ENCODE measurements around the gene LAS1L.
"Not testable (repeated sequence)": the region's sequence is repeated elsewhere in the genome, so short reads cannot be mapped to it uniquely, and the experiment has no call there.

Gene LAS1L

GRCh38 chrX:65519530-65519929 lies 15.1 kb downstream of the LAS1L start:
- H3K27ac ChIP-seq (ENCODE audit: low read depth in 2 of 2, low read length in 2 of 2); H3K27me3 ChIP-seq (ENCODE audit: control insufficient read depth in 2 of 2, insufficient read depth in 2 of 2, low read length in 2 of 2); H3K4me1 ChIP-seq (ENCODE audit: control insufficient read depth in 2 of 2, insufficient read depth in 2 of 2, low read length in 2 of 2); H3K9ac ChIP-seq (ENCODE audit: low read depth in 1 of 2, low read length in 2 of 2); H3K4me3 ChIP-seq (ENCODE audit: low read length in 2 of 2); H3K9me3 ChIP-seq (ENCODE audit: control insufficient read depth in 2 of 2, low read length in 2 of 2): not testable (repeated sequence)
- peaks cover 16 to 27% of the 10 kb centered on the region in 2 donors for H3K36me3 ChIP-seq (ENCODE audit: control insufficient read depth in 2 of 2, insufficient read depth in 2 of 2, low read length in 2 of 2)

GRCh38 chrX:65518980-65519379 lies 15.6 kb downstream of the LAS1L start:
- not testable (repeated sequence) for H3K9me3 ChIP-seq (ENCODE audit: control insufficient read depth in 2 of 2, low read length in 2 of 2); H3K27me3 ChIP-seq (ENCODE audit: control insufficient read depth in 2 of 2, insufficient read depth in 2 of 2, low read length in 2 of 2); H3K4me1 ChIP-seq (ENCODE audit: control insufficient read depth in 2 of 2, insufficient read depth in 2 of 2, low read length in 2 of 2); H3K9ac ChIP-seq (ENCODE audit: low read depth in 1 of 2, low read length in 2 of 2); H3K4me3 ChIP-seq (ENCODE audit: low read length in 2 of 2); H3K27ac ChIP-seq (ENCODE audit: low read depth in 2 of 2, low read length in 2 of 2)
- peaks cover 16 to 28% of the 10 kb centered on the region in 2 donors for H3K36me3 ChIP-seq (ENCODE audit: control insufficient read depth in 2 of 2, insufficient read depth in 2 of 2, low read length in 2 of 2)

GRCh38 chrX:65517923-65518322 lies 16.7 kb downstream of the LAS1L start:
- no peak overlapping the region for H3K4me3 ChIP-seq (ENCODE audit: low read length in 2 of 2)
- H3K36me3 ChIP-seq (ENCODE audit: control insufficient read depth in 2 of 2, insufficient read depth in 2 of 2, low read length in 2 of 2): peaks cover 13 to 23% of the 10 kb centered on the region in 2 donors
- H3K9me3 ChIP-seq (ENCODE audit: control insufficient read depth in 2 of 2, low read length in 2 of 2): no peaks in the 10 kb centered on the region
- H3K27ac ChIP-seq (ENCODE audit: low read depth in 2 of 2, low read length in 2 of 2): no peak overlapping the region
- H3K9ac ChIP-seq (ENCODE audit: low read depth in 1 of 2, low read length in 2 of 2): no peak overlapping the region
- peaks cover 0 to 8% of the 10 kb centered on the region in 2 donors for H3K27me3 ChIP-seq (ENCODE audit: control insufficient read depth in 2 of 2, insufficient read depth in 2 of 2, low read length in 2 of 2)
- H3K4me1 ChIP-seq (ENCODE audit: control insufficient read depth in 2 of 2, insufficient read depth in 2 of 2, low read length in 2 of 2): no peaks in the 10 kb centered on the region

- Histone ChIP-seq H3K27me3 (ENCODE audit: control insufficient read depth in 2 of 2, insufficient read depth in 2 of 2, low read length in 2 of 2) (peaks cover 0 to 8% of the 10 kb centered on the region in 2 donors), H3K4me3 (ENCODE audit: low read length in 2 of 2) (no peak overlapping the region), H3K27ac (ENCODE audit: low read depth in 2 of 2, low read length in 2 of 2) (no peak overlapping the region), H3K9ac (ENCODE audit: low read depth in 1 of 2, low read length in 2 of 2) (no peak overlapping the region), H3K4me1 (ENCODE audit: control insufficient read depth in 2 of 2, insufficient read depth in 2 of 2, low read length in 2 of 2) (no peaks in the 10 kb centered on the region), H3K9me3 (ENCODE audit: control insufficient read depth in 2 of 2, low read length in 2 of 2) (no peaks in the 10 kb centered on the region), H3K36me3 (ENCODE audit: control insufficient read depth in 2 of 2, insufficient read depth in 2 of 2, low read length in 2 of 2) (peaks cover 6 to 20% of the 10 kb centered on the region in 2 donors)
Observed at GRCh38 chrX:65516756-65517155, 17.8 kb downstream of the LAS1L start.

GRCh38 chrX:65513610-65514009 lies 21.0 kb downstream of the LAS1L start:
- Histone ChIP-seq H3K4me1 (ENCODE audit: control insufficient read depth in 2 of 2, insufficient read depth in 2 of 2, low read length in 2 of 2) (no peaks in the 10 kb centered on the region), H3K9ac (ENCODE audit: low read depth in 1 of 2, low read length in 2 of 2) (no peak overlapping the region), H3K4me3 (ENCODE audit: low read length in 2 of 2) (no peak overlapping the region), H3K36me3 (ENCODE audit: control insufficient read depth in 2 of 2, insufficient read depth in 2 of 2, low read length in 2 of 2) (peaks cover 0 to 16% of the 10 kb centered on the region in 2 donors), H3K27ac (ENCODE audit: low read depth in 2 of 2, low read length in 2 of 2) (no peak overlapping the region), H3K9me3 (ENCODE audit: control insufficient read depth in 2 of 2, low read length in 2 of 2) (no peaks in the 10 kb centered on the region), H3K27me3 (ENCODE audit: control insufficient read depth in 2 of 2, insufficient read depth in 2 of 2, low read length in 2 of 2) (peaks cover 3 to 11% of the 10 kb centered on the region in 2 donors)

- no peaks in the 10 kb centered on the region for H3K9me3 ChIP-seq (ENCODE audit: control insufficient read depth in 2 of 2, low read length in 2 of 2)
- H3K4me1 ChIP-seq (ENCODE audit: control insufficient read depth in 2 of 2, insufficient read depth in 2 of 2, low read length in 2 of 2): no peaks in the 10 kb centered on the region
- H3K27me3 ChIP-seq (ENCODE audit: control insufficient read depth in 2 of 2, insufficient read depth in 2 of 2, low read length in 2 of 2): peaks cover 3 to 4% of the 10 kb centered on the region in 2 donors
- no peak overlapping the region for H3K4me3 ChIP-seq (ENCODE audit: low read length in 2 of 2)
- H3K36me3 ChIP-seq (ENCODE audit: control insufficient read depth in 2 of 2, insufficient read depth in 2 of 2, low read length in 2 of 2): peaks cover 0 to 6% of the 10 kb centered on the region in 2 donors
- no peak overlapping the region for H3K9ac ChIP-seq (ENCODE audit: low read depth in 1 of 2, low read length in 2 of 2)
- H3K27ac ChIP-seq (ENCODE audit: low read depth in 2 of 2, low read length in 2 of 2): no peak overlapping the region
Observed at GRCh38 chrX:65509400-65509799, 25.2 kb downstream of the LAS1L start.

GRCh38 chrX:65508851-65509250 lies 25.7 kb downstream of the LAS1L start:
- peaks cover 3% of the 10 kb centered on the region in 2 donors for H3K27me3 ChIP-seq (ENCODE audit: control insufficient read depth in 2 of 2, insufficient read depth in 2 of 2, low read length in 2 of 2)
- H3K9me3 ChIP-seq (ENCODE audit: control insufficient read depth in 2 of 2, low read length in 2 of 2): no peaks in the 10 kb centered on the region
- no peak overlapping the region for H3K4me3 ChIP-seq (ENCODE audit: low read length in 2 of 2)
- H3K36me3 ChIP-seq (ENCODE audit: control insufficient read depth in 2 of 2, insufficient read depth in 2 of 2, low read length in 2 of 2): peaks cover 0 to 6% of the 10 kb centered on the region in 2 donors
- no peaks in the 10 kb centered on the region for H3K4me1 ChIP-seq (ENCODE audit: control insufficient read depth in 2 of 2, insufficient read depth in 2 of 2, low read length in 2 of 2)
- no peak overlapping the region for H3K9ac ChIP-seq (ENCODE audit: low read depth in 1 of 2, low read length in 2 of 2)
- H3K27ac ChIP-seq (ENCODE audit: low read depth in 2 of 2, low read length in 2 of 2): no peak overlapping the region

GRCh38 chrX:65502618-65503017 lies 32.0 kb downstream of the LAS1L start:
- H3K4me1 ChIP-seq (ENCODE audit: control insufficient read depth in 2 of 2, insufficient read depth in 2 of 2, low read length in 2 of 2): no peaks in the 10 kb centered on the region
- no peak overlapping the region for H3K4me3 ChIP-seq (ENCODE audit: low read length in 2 of 2)
- H3K27me3 ChIP-seq (ENCODE audit: control insufficient read depth in 2 of 2, insufficient read depth in 2 of 2, low read length in 2 of 2): no peaks in the 10 kb centered on the region
- no peak overlapping the region for H3K27ac ChIP-seq (ENCODE audit: low read depth in 2 of 2, low read length in 2 of 2)
- H3K36me3 ChIP-seq (ENCODE audit: control insufficient read depth in 2 of 2, insufficient read depth in 2 of 2, low read length in 2 of 2): peaks cover 0 to 3% of the 10 kb centered on the region in 2 donors
- H3K9ac ChIP-seq (ENCODE audit: low read depth in 1 of 2, low read length in 2 of 2): no peak overlapping the region
- H3K9me3 ChIP-seq (ENCODE audit: control insufficient read depth in 2 of 2, low read length in 2 of 2): no peaks in the 10 kb centered on the region

GRCh38 chrX:65493431-65493830 lies 41.2 kb downstream of the LAS1L start:
- no peaks in the 10 kb centered on the region for H3K36me3 ChIP-seq (ENCODE audit: control insufficient read depth in 2 of 2, insufficient read depth in 2 of 2, low read length in 2 of 2)
- no peaks in the 10 kb centered on the region for H3K4me1 ChIP-seq (ENCODE audit: control insufficient read depth in 2 of 2, insufficient read depth in 2 of 2, low read length in 2 of 2)
- H3K4me3 ChIP-seq (ENCODE audit: low read length in 2 of 2): no peak overlapping the region
- peaks cover 0 to 2% of the 10 kb centered on the region in 2 donors for H3K27me3 ChIP-seq (ENCODE audit: control insufficient read depth in 2 of 2, insufficient read depth in 2 of 2, low read length in 2 of 2)
- H3K9ac ChIP-seq (ENCODE audit: low read depth in 1 of 2, low read length in 2 of 2): no peak overlapping the region
- no peaks in the 10 kb centered on the region for H3K9me3 ChIP-seq (ENCODE audit: control insufficient read depth in 2 of 2, low read length in 2 of 2)
- no peak overlapping the region for H3K27ac ChIP-seq (ENCODE audit: low read depth in 2 of 2, low read length in 2 of 2)

- Histone ChIP-seq H3K4me1 (ENCODE audit: control insufficient read depth in 2 of 2, insufficient read depth in 2 of 2, low read length in 2 of 2) (no peaks in the 10 kb centered on the region), H3K27me3 (ENCODE audit: control insufficient read depth in 2 of 2, insufficient read depth in 2 of 2, low read length in 2 of 2) (peaks cover 0 to 2% of the 10 kb centered on the region in 2 donors), H3K4me3 (ENCODE audit: low read length in 2 of 2) (no peak overlapping the region), H3K36me3 (ENCODE audit: control insufficient read depth in 2 of 2, insufficient read depth in 2 of 2, low read length in 2 of 2) (no peaks in the 10 kb centered on the region), H3K9me3 (ENCODE audit: control insufficient read depth in 2 of 2, low read length in 2 of 2) (no peaks in the 10 kb centered on the region), H3K27ac (ENCODE audit: low read depth in 2 of 2, low read length in 2 of 2) (no peak overlapping the region), H3K9ac (ENCODE audit: low read depth in 1 of 2, low read length in 2 of 2) (no peak overlapping the region)
Observed at GRCh38 chrX:65491620-65492019, 43.0 kb downstream of the LAS1L start.

GRCh38 chrX:65488495-65488894 lies 46.1 kb downstream of the LAS1L start:
- Histone ChIP-seq H3K27me3 (ENCODE audit: control insufficient read depth in 2 of 2, insufficient read depth in 2 of 2, low read length in 2 of 2) (peaks cover 0 to 2% of the 10 kb centered on the region in 2 donors), H3K9me3 (ENCODE audit: control insufficient read depth in 2 of 2, low read length in 2 of 2) (no peaks in the 10 kb centered on the region), H3K27ac (ENCODE audit: low read depth in 2 of 2, low read length in 2 of 2) (no peak overlapping the region), H3K4me3 (ENCODE audit: low read length in 2 of 2) (no peak overlapping the region), H3K4me1 (ENCODE audit: control insufficient read depth in 2 of 2, insufficient read depth in 2 of 2, low read length in 2 of 2) (no peaks in the 10 kb centered on the region), H3K36me3 (ENCODE audit: control insufficient read depth in 2 of 2, insufficient read depth in 2 of 2, low read length in 2 of 2) (no peaks in the 10 kb centered on the region), H3K9ac (ENCODE audit: low read depth in 1 of 2, low read length in 2 of 2) (no peak overlapping the region)
